SH-SY5Y (cell line): ENCODE data around the gene KDM3A.

Experiments used
- GATA2 ChIP-seq: IDR thresholded peaks from 2 replicates; pipeline ENCODE4 v1.6.1; 2011; ENCODE audit warnings: mild to moderate bottlenecking, low read depth, low read length
- GATA3 ChIP-seq: IDR thresholded peaks from 2 replicates; pipeline ENCODE4 v1.6.1; 2011; ENCODE audit warnings: low read depth, mild to moderate bottlenecking, low read length, moderate library complexity

DNA sequence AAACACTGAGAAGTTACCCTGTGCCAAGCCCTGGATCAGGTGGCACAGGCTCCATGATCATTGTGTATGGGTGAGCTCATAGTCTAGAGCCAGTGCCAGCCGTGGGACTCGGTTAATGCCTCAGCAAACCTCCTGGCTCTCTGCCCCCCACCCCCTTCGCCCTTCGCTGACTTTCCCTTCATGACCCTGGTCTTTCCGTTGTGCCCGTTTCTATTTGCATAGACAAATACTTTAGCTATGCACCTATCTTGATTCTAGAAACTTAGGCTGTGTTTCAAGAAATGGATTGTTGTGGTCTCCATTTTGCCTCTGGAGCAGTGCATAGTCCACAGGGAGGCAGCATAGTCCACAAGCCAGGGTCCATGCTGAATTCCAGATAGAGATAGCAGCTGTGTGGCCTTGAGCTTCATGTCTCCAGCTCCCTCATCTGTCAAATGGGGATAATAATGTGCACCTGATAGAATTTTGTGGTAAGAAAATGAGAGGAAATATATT is 44.8 kb upstream of the KDM3A start:
- TF ChIP-seq GATA3 (no peak), GATA2 (no peak)
